Measurements from ENCODE around the gene CD44.

DNA sequence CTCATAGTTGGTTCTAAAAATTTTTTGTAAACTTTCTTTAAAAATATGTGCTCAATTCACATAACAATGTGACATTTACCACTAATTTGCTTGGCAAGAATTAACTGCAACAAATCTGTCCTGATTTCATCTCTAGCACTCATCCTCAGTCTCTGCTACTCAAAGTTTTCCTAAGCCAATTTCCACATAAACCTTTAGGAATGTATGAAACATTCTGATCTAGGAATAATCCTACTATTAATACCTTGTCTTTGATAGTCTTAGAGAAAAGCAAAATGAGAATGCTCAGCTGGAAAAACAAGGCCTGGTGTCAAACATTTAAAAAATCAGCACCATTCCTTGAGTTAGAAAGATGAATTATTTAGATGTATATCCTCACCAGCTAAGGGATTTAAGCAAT, 114.3 kb downstream of the CD44 start:
- TF ChIP-seq POLR2AphosphoS5 (IDR thresholded peaks at IDR 0.05; ENCODE audit: borderline replicate concordance, low read depth, low read length), result no peak
- TF ChIP-seq EZH2 (IDR thresholded peaks at IDR 0.05), result no peak
- no peak for TF ChIP-seq FOXP2 (optimal IDR thresholded peaks at IDR 0.05; ENCODE audit: control extremely low read depth, extremely low read length, insufficient read depth)

Measured in SK-N-MC (cell line).